Fibroblast of lung (primary cell): ENCODE data around the gene LHFPL6.

Experiments
- EZH2 ChIP-seq: IDR thresholded peaks from 2 replicates; pipeline ENCODE4 v1.5.1; 2012; ENCODE audit warnings: low read length, control low read depth, mild to moderate bottlenecking; ENCODE audit errors: missing control alignments
- TF ChIP-seq, protein P1 (sequence below), 2 donors: IDR thresholded peaks in 1 of 2; conservative IDR thresholded peaks in 1 of 2; 1 replicate in 1 of 2; 2 replicates in 1 of 2; pipeline ENCODE4 v1.5.1; 2011 to 2012; ENCODE audit warnings: low read length in 2 of 2, control low read depth in 1 of 2, inconsistent platforms in 1 of 2, low read depth in 1 of 2, mild to moderate bottlenecking in 1 of 2

DNA sequence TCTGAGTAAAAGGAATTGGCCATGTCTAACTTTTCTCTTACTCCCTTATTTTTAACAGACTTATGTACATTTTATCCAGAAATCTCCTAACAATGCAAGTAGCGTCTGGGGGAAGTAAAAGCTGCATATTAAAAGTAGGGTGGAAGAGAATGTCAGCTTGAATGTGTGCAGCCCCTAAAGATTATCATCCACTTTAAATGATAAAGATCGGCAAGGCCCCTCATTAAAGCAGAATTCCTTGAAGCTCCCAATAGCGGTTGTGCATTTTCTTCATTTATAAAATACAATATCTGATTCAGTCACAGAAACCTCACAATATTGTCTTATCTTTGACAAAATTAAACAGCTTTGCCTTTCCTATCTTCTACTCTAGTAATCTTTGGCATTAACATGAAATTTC is 184.6 kb downstream of the LHFPL6 start:
- TF ChIP-seq, protein P1, sequence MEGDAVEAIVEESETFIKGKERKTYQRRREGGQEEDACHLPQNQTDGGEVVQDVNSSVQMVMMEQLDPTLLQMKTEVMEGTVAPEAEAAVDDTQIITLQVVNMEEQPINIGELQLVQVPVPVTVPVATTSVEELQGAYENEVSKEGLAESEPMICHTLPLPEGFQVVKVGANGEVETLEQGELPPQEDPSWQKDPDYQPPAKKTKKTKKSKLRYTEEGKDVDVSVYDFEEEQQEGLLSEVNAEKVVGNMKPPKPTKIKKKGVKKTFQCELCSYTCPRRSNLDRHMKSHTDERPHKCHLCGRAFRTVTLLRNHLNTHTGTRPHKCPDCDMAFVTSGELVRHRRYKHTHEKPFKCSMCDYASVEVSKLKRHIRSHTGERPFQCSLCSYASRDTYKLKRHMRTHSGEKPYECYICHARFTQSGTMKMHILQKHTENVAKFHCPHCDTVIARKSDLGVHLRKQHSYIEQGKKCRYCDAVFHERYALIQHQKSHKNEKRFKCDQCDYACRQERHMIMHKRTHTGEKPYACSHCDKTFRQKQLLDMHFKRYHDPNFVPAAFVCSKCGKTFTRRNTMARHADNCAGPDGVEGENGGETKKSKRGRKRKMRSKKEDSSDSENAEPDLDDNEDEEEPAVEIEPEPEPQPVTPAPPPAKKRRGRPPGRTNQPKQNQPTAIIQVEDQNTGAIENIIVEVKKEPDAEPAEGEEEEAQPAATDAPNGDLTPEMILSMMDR (conservative IDR thresholded peaks at IDR 0.05 in 1 of 2, IDR thresholded peaks at IDR 0.05 in 1 of 2; ENCODE audit: low read depth in 1 of 2, low read length in 2 of 2), result no peak
- TF ChIP-seq EZH2, result no peak
